GM12878 (cell line): ENCODE results near the gene GAPT. TPM values are rescaled to one million over a fixed set of nuclear protein-coding genes. Genes with fewer than 3 reads are reported as not detected.
A peak's percentile ranks its signal among the peaks of the same experiment; 100 is the strongest.

Source experiments
- ATAC-seq: fragments of 200-7000 bp; cut with Tn5 transposase; 3 replicates; pipeline ENCODE4 v1.9.1; 2020; ENCODE audit warnings: mild to moderate bottlenecking, moderate library complexity
- BruUV-seq: library from RNA; stranded (reverse); fragments of 400-500 nt; replicated peaks from 2 replicates; lab custom pipeline; 2021; lab: Mats Ljungman, UMichigan
- CTCF ChIA-PET: fragments of 300-600 bp; sonication (Branson Sonifier 250); formaldehyde crosslinking; extraction: SDS; loops from one replicate; lab custom pipeline; 2021; ENCODE audit warnings: inconsistent platforms; lab: Yijun Ruan, JAX
- POLR2A ChIA-PET: fragments of 350-600 bp; formaldehyde crosslinking; extraction: SDS; loops from one replicate; lab custom pipeline; 2021; ENCODE audit warnings: inconsistent platforms; lab: Charles Lee
- RAD21 ChIA-PET: fragments of 300-600 bp; sonication (Branson Sonifier 250); formaldehyde crosslinking; loops from one replicate; lab custom pipeline; 2023; ENCODE audit warnings: antibody characterized with exemption; ENCODE audit not compliant: unreplicated experiment; lab: Charles Lee
- SMC1A ChIA-PET: fragments of 300-600 bp; sonication (Branson Sonifier 250); formaldehyde crosslinking; loops from one replicate; lab custom pipeline; 2023; ENCODE audit not compliant: unreplicated experiment, uncharacterized antibody; lab: Charles Lee
- DNase-seq: peaks from one replicate; pipeline ENCODE4 v3.0.0-alpha.2; 2011; ENCODE audit warnings: low read depth, low spot score
- FAIRE-seq: peaks from 3 replicates; lab custom pipeline; 2011; peaks lifted over from hg19 to GRCh38; lab: Jason Lieb, UNC
- H2AFZ ChIP-seq: 2 replicates; pipeline ENCODE4 v1.6.0; 2011; ENCODE audit warnings: low read depth, low read length, control low read depth; ENCODE audit not compliant: control insufficient read depth
- H3K27ac ChIP-seq: 2 replicates; pipeline ENCODE4 v1.5.1; 2011; ENCODE audit warnings: control low read depth; ENCODE audit not compliant: control insufficient read depth, insufficient read depth
- H3K27me3 ChIP-seq, 2 experiments: replicated peaks in 1 of 2; 2 replicates each; pipeline versions ENCODE4 v1.6.0 to v1.6.1; 2011; ENCODE audit warnings: low read length in 1 of 2; ENCODE audit not compliant: control insufficient read depth in 2 of 2, insufficient read depth in 2 of 2
- H3K36me3 ChIP-seq, 2 experiments: 2 replicates each; pipeline ENCODE4 v1.5.1; 2011; ENCODE audit warnings: low read length in 1 of 2; ENCODE audit not compliant: control insufficient read depth in 2 of 2, insufficient read depth in 2 of 2
- H3K4me1 ChIP-seq: 2 replicates; pipeline ENCODE4 v1.6.1; 2011; ENCODE audit warnings: mild to moderate bottlenecking, low read length, moderate library complexity, mixed read lengths; ENCODE audit not compliant: control insufficient read depth, insufficient read depth
- H3K4me2 ChIP-seq: 2 replicates; pipeline ENCODE4 v1.6.0; 2011; ENCODE audit warnings: control low read depth; ENCODE audit not compliant: control insufficient read depth, insufficient read depth
- H3K4me3 ChIP-seq: fragments of 200-600 bp; sonication (generic); 2 replicates; pipeline ENCODE4 v1.5.1; 2016
- H3K79me2 ChIP-seq: 2 replicates; pipeline ENCODE4 v1.6.0; 2011; ENCODE audit warnings: low read length; ENCODE audit not compliant: control insufficient read depth, insufficient read depth
- H3K9ac ChIP-seq: 2 replicates; pipeline ENCODE4 v1.8.0; 2011; ENCODE audit warnings: low read length, control low read depth, mixed read lengths; ENCODE audit not compliant: control insufficient read depth, insufficient read depth
- H3K9me3 ChIP-seq: replicated peaks from 3 replicates; pipeline ENCODE4 v1.5.1; 2011; ENCODE audit warnings: mild to moderate bottlenecking, low read length; ENCODE audit not compliant: control insufficient read depth, insufficient read depth
- H4K20me1 ChIP-seq: 2 replicates; pipeline ENCODE4 v1.6.0; 2011; ENCODE audit not compliant: control insufficient read depth, insufficient read depth
- EED ChIP-seq: sonication (generic); IDR thresholded peaks from 2 replicates; pipeline ENCODE4 v1.6.1; 2016; ENCODE audit warnings: antibody characterized with exemption, low read depth
- RAD21 ChIP-seq: IDR thresholded peaks from 2 replicates; pipeline ENCODE4 v1.6.1; 2011; ENCODE audit warnings: mild to moderate bottlenecking, low read depth, low read length, moderate library complexity; ENCODE audit not compliant: insufficient read depth
- SMC3 ChIP-seq: IDR thresholded peaks from 2 replicates; pipeline ENCODE4 v1.6.1; 2011; ENCODE audit warnings: low read length, improper control_type of control experiment, borderline replicate concordance
- SREBF1 ChIP-seq: IDR thresholded peaks from 2 replicates; pipeline ENCODE4 v1.6.1; 2012; ENCODE audit warnings: mild to moderate bottlenecking, low read length
- SREBF2 ChIP-seq: IDR thresholded peaks from 2 replicates; pipeline ENCODE4 v1.6.1; 2012; ENCODE audit warnings: mild to moderate bottlenecking, low read length
- TCF12 ChIP-seq: IDR thresholded peaks from 2 replicates; pipeline ENCODE4 v1.6.1; 2011; ENCODE audit warnings: low read depth, mild to moderate bottlenecking, low read length
- YY1 ChIP-seq: IDR thresholded peaks from 2 replicates; pipeline ENCODE4 v1.6.1; 2011; ENCODE audit warnings: low read depth, mild to moderate bottlenecking, low read length
- WGBS: methylation state at CpG from one replicate; pipeline ENCODE4 v1.1.6; 2016; ENCODE audit warnings: low lambda C conversion rate; ENCODE audit not compliant: insufficient replicate concordance, insufficient coverage; ENCODE audit errors: missing lambda C conversion rate; 5-methylcytosine and 5-hydroxymethylcytosine counted together
- in situ Hi-C: fragments of 300-500 bp; cut with MboI; formaldehyde crosslinking; loops from 9 replicates; pipeline ENCODE4 v1.14.3; 2018; ENCODE audit warnings: mixed read lengths
- intact Hi-C: fragments of 100-400 bp; cut with micrococcal nuclease; formaldehyde crosslinking; loops from one replicate; pipeline ENCODE4 v1.14.2; 2022; ENCODE audit not compliant: unreplicated experiment
- polyA plus RNA-seq, 11 experiments: library from polyadenylated mRNA; depleted of rRNA in 4 of 11; unstranded in 6 of 11; stranded (reverse) in 5 of 11; fragments of >200 nt; fragmentation: Nextera tagmentation in 4 of 11; fragmentation: Illumina TruSeq in 1 of 11; extraction: Ambion mirVana in 4 of 11; extraction: Trizol in 1 of 11; gene quantifications; 1 replicate in 1 of 11; 2 replicates in 10 of 11; pipeline versions ENCODE4 v1.2.1 to v1.2.3, GENCODE V29; 2011 to 2016; ENCODE audit warnings: inconsistent platforms in 2 of 11, missing spikeins in 2 of 11, low read depth in 1 of 11
- total RNA-seq, 4 experiments: library from RNA; depleted of rRNA in 3 of 4; stranded (reverse); fragments of >200 nt in 3 of 4; fragmentation: Illumina TruSeq in 1 of 4; extraction: Trizol in 1 of 4; gene quantifications; 2 replicates each; pipeline versions ENCODE4 v1.2.1 to v1.2.3, GENCODE V29; 2013 to 2021
- TF ChIP-seq, protein P1 (sequence below), 3 experiments: IDR thresholded peaks in 2 of 3; conservative IDR thresholded peaks in 1 of 3; 2 replicates each; pipeline ENCODE4 v1.5.1; 2011; ENCODE audit warnings: low read depth in 3 of 3, low read length in 3 of 3, mild to moderate bottlenecking in 3 of 3, control low read depth in 2 of 3, moderate library complexity in 2 of 3, inconsistent platforms in 1 of 3, mixed read lengths in 1 of 3; ENCODE audit not compliant: control insufficient read depth in 2 of 3, insufficient read depth in 1 of 3; ENCODE audit errors: extremely low read depth in 1 of 3

GAPT gene
- total and polyA plus RNA-seq, 10 of the 15 experiments (the other 5 are each of a cell fraction or from before 2014, with no cell fraction given), result 0.15 to 0.96 (median 0.57) TPM; not detected in 2

DNA sequence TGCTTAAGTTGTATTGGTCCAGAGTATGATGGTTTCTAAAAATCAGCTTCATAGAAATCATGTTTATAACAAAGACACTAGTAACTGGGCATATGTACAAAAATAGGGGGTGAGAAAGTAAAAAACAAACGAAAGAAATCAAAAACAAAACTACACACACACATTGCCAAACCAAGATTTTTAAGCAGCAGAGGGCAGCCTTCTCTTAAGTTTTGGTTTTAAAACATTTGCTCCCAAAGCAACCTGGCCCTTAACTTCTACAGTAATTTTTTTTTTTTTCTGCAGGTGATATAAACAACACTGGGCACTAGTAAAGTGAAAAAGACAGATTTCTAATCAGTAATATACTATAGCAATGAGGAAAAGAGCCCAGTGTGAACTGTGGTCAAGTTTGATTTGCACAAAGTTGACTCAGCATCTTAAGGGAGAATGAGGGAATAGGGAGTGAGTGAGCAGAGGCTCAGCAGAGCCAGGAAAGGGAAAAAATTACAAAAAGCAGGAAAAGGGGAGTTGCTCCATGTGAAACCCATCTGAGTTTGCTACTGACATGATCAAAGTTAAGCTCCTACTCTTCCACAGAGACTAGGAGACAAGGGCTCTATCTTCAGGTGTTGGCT is 13.4 kb upstream of the GAPT start:
- H3K4me2 ChIP-seq, result no peak overlapping the region
- H4K20me1 ChIP-seq, result no peaks in the 10 kb centered on the region
- no peak for FAIRE-seq
- no peaks in the 10 kb centered on the region for H3K36me3 ChIP-seq
- no peak for DNase-seq
- H3K4me1 ChIP-seq, result no peaks in the 10 kb centered on the region
- CTCF ChIA-PET, result interaction anchor here (0.6 to 4.0 kb wide), 17 partner anchors 9 to 699 kb away, joined by 3 to 52 read pairs (median 3); no protein-coding TSS in a partner anchor
- H2AFZ ChIP-seq, result no peak overlapping the region
- no peak overlapping the region for H3K4me3 ChIP-seq
- no TSS peak for BruUV-seq
- 0 out of 3 replicates have a peak, but pooled peaks have one; percentile 27 for ATAC-seq
- RAD21 ChIA-PET, result interaction anchor here (0.9 to 3.9 kb wide), 8 partner anchors 11 to 385 kb away, joined by 3 to 27 read pairs (median 4); no protein-coding TSS in a partner anchor
- no peaks in the 10 kb centered on the region; the same call in 2 of the 3 replicates for H3K9me3 ChIP-seq
- H3K79me2 ChIP-seq, result no peaks in the 10 kb centered on the region
- POLR2A ChIA-PET, result no interaction called here
- TF ChIP-seq, protein P1, sequence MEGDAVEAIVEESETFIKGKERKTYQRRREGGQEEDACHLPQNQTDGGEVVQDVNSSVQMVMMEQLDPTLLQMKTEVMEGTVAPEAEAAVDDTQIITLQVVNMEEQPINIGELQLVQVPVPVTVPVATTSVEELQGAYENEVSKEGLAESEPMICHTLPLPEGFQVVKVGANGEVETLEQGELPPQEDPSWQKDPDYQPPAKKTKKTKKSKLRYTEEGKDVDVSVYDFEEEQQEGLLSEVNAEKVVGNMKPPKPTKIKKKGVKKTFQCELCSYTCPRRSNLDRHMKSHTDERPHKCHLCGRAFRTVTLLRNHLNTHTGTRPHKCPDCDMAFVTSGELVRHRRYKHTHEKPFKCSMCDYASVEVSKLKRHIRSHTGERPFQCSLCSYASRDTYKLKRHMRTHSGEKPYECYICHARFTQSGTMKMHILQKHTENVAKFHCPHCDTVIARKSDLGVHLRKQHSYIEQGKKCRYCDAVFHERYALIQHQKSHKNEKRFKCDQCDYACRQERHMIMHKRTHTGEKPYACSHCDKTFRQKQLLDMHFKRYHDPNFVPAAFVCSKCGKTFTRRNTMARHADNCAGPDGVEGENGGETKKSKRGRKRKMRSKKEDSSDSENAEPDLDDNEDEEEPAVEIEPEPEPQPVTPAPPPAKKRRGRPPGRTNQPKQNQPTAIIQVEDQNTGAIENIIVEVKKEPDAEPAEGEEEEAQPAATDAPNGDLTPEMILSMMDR (IDR thresholded peaks at IDR 0.05 in 2 of 3, conservative IDR thresholded peaks at IDR 0.05 in 1 of 3; ENCODE audit: control insufficient read depth in 2 of 3, extremely low read depth in 1 of 3, insufficient read depth in 1 of 3, low read depth in 3 of 3, low read length in 3 of 3), result peak in 2 of 3 experiments; percentile 18 to 34; a peak in 3 of 6 replicates
- peak; percentile 34; the same call in 1 of the 2 replicates for TF ChIP-seq SMC3
- TF ChIP-seq TCF12, result no peak
- no peak for TF ChIP-seq YY1
- peak; percentile 45 for TF ChIP-seq RAD21
- no peak for TF ChIP-seq SREBF2
- TF ChIP-seq EED, result no peak
- TF ChIP-seq SREBF1, result no peak
- no peaks in the 10 kb centered on the region for H3K27me3 ChIP-seq
- no peak overlapping the region for H3K9ac ChIP-seq
- in situ Hi-C loops, result loop anchor here (5.0 kb wide), 1 partner anchor 374 kb away; no protein-coding TSS in a partner anchor
- WGBS, result 0% methylated on average over 1 of the region's 1 CpG
- H3K27ac ChIP-seq, result no peak overlapping the region
- SMC1A ChIA-PET, result interaction anchor here (0.6 to 6.1 kb wide), 7 partner anchors 11 to 1943 kb away, joined by 3 to 98 read pairs (median 3); no protein-coding TSS in a partner anchor
- intact Hi-C loops, result loop anchor here (1.0 kb wide), 1 partner anchor 372 kb away; no protein-coding TSS in a partner anchor
